ENCODE data around the gene ZNF423. TPM values are rescaled to one million over a fixed set of nuclear protein-coding genes. Genes with fewer than 3 reads are reported as not detected.

The ZNF423 gene
- total RNA-seq, 1 experiment from 2014 or later, result 11.1 TPM

DNA sequence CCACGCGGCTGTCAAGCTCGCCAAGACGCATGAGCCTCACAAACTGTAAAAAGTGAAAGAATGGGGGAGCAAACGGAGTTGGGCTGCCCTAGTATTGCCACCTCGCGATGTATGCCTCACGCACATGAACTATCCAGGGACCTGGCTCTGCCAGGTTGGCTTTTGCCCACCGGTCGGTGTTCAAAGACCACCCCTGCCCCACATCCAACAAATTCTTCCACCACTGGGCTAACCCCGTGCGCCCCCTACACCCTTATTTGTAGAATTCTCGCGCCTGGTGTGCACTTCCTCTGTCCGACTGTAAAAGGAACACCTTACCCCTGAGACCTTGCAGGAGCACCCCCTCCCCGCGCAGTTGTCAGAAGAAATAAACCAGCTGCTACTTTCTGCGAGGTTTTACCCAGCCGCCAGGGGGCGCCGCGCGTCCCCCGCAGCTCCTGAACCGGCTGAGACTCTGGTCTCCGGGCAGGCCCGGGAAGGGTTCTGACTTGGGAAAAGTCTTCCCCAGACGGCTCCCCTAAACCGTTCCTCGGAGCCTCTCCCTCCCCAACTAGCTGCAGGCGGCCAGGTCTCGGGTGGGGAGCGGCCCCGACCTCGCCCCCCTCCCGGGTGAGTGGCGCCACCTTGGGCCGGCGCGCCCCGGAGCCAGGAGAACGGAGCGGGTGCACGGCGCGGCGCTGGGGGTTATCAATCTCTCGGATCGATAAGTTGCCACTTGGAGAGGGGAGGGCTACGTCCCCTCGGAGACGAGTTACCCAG, 1.7 kb upstream of the ZNF423 start:
- no peaks in the 10 kb centered on the region for H3K9me3 ChIP-seq (ENCODE audit: low read depth, low read length, poor library complexity, severe bottlenecking)
- no peak overlapping the region for H3K27ac ChIP-seq (ENCODE audit: low read depth, low read length, poor library complexity, severe bottlenecking)
- ChIA-PET POLR2A (ENCODE audit: low non-redundant PET) (interaction anchor here (0.6 kb wide), 1 partner anchor 155 kb away, joined by 3 read pairs; no protein-coding TSS in a partner anchor), CTCF (interaction anchor here (0.6 to 2.0 kb wide), 11 partner anchors 10 to 949 kb away, joined by 3 to 11 read pairs (median 4); no protein-coding TSS in a partner anchor)
- peak overlapping the region; percentile 77 for H3K4me3 ChIP-seq (ENCODE audit: low read depth, low read length, poor library complexity, severe bottlenecking)
- intact Hi-C loops (cut with micrococcal nuclease; ENCODE audit: unreplicated experiment), result loop anchor here (2.0 to 5.0 kb wide), 4 partner anchors 100 to 365 kb away; no protein-coding TSS in a partner anchor
- TF ChIP-seq, protein P1, sequence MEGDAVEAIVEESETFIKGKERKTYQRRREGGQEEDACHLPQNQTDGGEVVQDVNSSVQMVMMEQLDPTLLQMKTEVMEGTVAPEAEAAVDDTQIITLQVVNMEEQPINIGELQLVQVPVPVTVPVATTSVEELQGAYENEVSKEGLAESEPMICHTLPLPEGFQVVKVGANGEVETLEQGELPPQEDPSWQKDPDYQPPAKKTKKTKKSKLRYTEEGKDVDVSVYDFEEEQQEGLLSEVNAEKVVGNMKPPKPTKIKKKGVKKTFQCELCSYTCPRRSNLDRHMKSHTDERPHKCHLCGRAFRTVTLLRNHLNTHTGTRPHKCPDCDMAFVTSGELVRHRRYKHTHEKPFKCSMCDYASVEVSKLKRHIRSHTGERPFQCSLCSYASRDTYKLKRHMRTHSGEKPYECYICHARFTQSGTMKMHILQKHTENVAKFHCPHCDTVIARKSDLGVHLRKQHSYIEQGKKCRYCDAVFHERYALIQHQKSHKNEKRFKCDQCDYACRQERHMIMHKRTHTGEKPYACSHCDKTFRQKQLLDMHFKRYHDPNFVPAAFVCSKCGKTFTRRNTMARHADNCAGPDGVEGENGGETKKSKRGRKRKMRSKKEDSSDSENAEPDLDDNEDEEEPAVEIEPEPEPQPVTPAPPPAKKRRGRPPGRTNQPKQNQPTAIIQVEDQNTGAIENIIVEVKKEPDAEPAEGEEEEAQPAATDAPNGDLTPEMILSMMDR (conservative IDR thresholded peaks at IDR 0.05; ENCODE audit: low read depth, low read length), result peak; percentile 90
- no peak for TF ChIP-seq EZH2 (IDR thresholded peaks at IDR 0.05; ENCODE audit: borderline replicate concordance, low read depth, low read length, poor library complexity, severe bottlenecking)
- peaks cover 32% of the 10 kb centered on the region for H3K4me1 ChIP-seq (ENCODE audit: insufficient read depth, low read length, poor library complexity, severe bottlenecking)
- no peaks in the 10 kb centered on the region for H3K36me3 ChIP-seq (ENCODE audit: insufficient read depth, low read length, poor library complexity, severe bottlenecking)
- DNase-seq (ENCODE audit: low spot score), result peak; percentile 83
- no TSS peak for BruUV-seq (replicated peaks)
- no peaks in the 10 kb centered on the region for H3K27me3 ChIP-seq (replicated peaks; ENCODE audit: insufficient read depth, low read depth, low read length, poor library complexity)

DNA sequence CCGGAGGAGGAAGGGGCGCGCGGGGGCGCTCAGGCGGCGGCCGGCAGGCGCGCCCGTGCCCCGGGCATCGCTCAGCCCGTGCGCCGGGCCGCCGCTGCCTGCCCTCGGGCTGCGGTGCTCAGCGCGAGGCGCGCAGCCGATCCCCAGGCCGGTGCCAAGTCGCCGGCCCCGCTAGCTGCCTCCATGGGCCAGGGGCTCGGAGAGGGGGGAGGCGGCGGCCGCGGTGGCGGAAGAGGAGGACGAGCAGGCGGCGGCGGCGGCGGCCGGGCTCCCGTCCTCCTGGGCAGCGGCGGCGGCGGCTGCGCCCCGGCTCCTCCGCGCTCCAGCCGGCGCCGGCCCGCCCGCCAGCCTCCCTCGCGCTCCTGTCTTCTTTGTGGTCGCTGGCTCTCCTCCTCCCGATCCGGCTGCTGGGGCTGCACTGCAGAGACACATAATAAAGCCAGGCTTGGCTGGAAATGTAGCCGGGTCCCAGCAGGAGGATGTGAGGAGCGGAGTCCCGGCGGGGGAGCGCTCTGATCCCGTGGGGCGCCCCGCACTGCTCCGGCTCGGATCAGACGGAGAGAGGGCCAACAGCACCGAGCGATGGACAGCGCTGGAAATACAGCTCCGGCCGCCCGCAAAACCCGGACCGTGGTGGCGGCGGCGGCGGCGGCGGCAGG, 889 bp upstream of the ZNF423 start:
- peak; percentile 93 for DNase-seq (ENCODE audit: low spot score)
- TF ChIP-seq, protein P1 (conservative IDR thresholded peaks at IDR 0.05; ENCODE audit: low read depth, low read length), result peak; percentile 41
- no peak for TF ChIP-seq EZH2 (IDR thresholded peaks at IDR 0.05; ENCODE audit: borderline replicate concordance, low read depth, low read length, poor library complexity, severe bottlenecking)
- intact Hi-C loops (cut with micrococcal nuclease; ENCODE audit: unreplicated experiment), result loop anchor here (2.0 to 5.0 kb wide), 4 partner anchors 100 to 364 kb away; no protein-coding TSS in a partner anchor
- no peaks in the 10 kb centered on the region for H3K27me3 ChIP-seq (replicated peaks; ENCODE audit: insufficient read depth, low read depth, low read length, poor library complexity)
- ChIA-PET POLR2A (ENCODE audit: low non-redundant PET) (interaction anchor here (0.6 kb wide), 1 partner anchor 154 kb away, joined by 3 read pairs; no protein-coding TSS in a partner anchor), CTCF (interaction anchor here (0.6 to 2.0 kb wide), 10 partner anchors 19 to 950 kb away, joined by 3 to 11 read pairs (median 4); no protein-coding TSS in a partner anchor)
- H3K4me3 ChIP-seq (ENCODE audit: low read depth, low read length, poor library complexity, severe bottlenecking), result peak overlapping the region; percentile 77
- no peak overlapping the region for H3K27ac ChIP-seq (ENCODE audit: low read depth, low read length, poor library complexity, severe bottlenecking)
- H3K4me1 ChIP-seq (ENCODE audit: insufficient read depth, low read length, poor library complexity, severe bottlenecking), result peaks cover 32% of the 10 kb centered on the region
- no peaks in the 10 kb centered on the region for H3K9me3 ChIP-seq (ENCODE audit: low read depth, low read length, poor library complexity, severe bottlenecking)
- no peaks in the 10 kb centered on the region for H3K36me3 ChIP-seq (ENCODE audit: insufficient read depth, low read length, poor library complexity, severe bottlenecking)
- BruUV-seq (replicated peaks), result no TSS peak

DNA sequence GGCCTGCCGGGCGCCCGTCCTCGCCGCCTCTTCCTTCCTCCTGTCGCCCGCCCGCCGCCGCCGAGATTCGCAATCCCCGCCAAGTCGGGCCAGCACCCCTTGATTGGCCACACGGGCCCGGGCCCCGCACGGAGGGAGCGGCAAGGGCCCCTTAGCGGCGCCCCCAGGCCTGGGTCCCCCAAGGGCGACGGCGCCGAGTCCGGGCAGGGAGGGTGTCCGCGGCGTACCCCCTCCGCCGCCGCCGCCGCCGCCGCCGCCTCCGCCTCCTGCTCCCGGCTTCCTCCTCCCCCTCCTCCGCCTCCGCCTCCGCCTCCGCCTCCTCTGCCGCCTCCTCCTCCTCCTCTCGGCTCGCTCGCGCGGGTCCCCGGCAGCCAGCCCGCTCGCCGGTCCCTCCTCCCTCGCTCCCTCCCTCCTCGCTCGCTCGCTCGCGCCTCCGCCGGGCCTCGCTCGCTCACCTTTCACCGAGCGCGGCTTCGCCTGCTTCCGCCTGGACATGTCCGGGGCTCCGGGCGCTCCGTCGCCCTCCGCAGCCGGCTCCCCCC, 561 bp downstream of the ZNF423 start:
- CTCF ChIA-PET, result no interaction called here
- intact Hi-C loops (cut with micrococcal nuclease; ENCODE audit: unreplicated experiment), result loop anchor here (5.0 kb wide), 3 partner anchors 98 to 363 kb away; no protein-coding TSS in a partner anchor

More for the DNA sequence above, 561 bp downstream of the ZNF423 start:
- Histone ChIP-seq H3K4me3 (ENCODE audit: low read depth, low read length, poor library complexity, severe bottlenecking) (peak overlapping the region; percentile 77), H3K4me1 (ENCODE audit: insufficient read depth, low read length, poor library complexity, severe bottlenecking) (peaks cover 32% of the 10 kb centered on the region), H3K9me3 (ENCODE audit: low read depth, low read length, poor library complexity, severe bottlenecking) (no peaks in the 10 kb centered on the region), H3K27me3 (replicated peaks; ENCODE audit: insufficient read depth, low read depth, low read length, poor library complexity) (no peaks in the 10 kb centered on the region), H3K36me3 (ENCODE audit: insufficient read depth, low read length, poor library complexity, severe bottlenecking) (no peaks in the 10 kb centered on the region), H3K27ac (ENCODE audit: low read depth, low read length, poor library complexity, severe bottlenecking) (peak overlapping the region; percentile 79)
- TF ChIP-seq EZH2 (IDR thresholded peaks at IDR 0.05; ENCODE audit: borderline replicate concordance, low read depth, low read length, poor library complexity, severe bottlenecking), result no peak
- TF ChIP-seq, protein P1 (conservative IDR thresholded peaks at IDR 0.05; ENCODE audit: low read depth, low read length), result no peak
- POLR2A ChIA-PET (ENCODE audit: low non-redundant PET), result no interaction called here
- BruUV-seq (replicated peaks), result no TSS peak
- DNase-seq (ENCODE audit: low spot score), result peak; percentile 87
